Fibroblast of upper back skin (primary cell): ENCODE results near the gene HELT.

Source experiments
- DNase-seq: peaks from one replicate; pipeline ENCODE4 v3.0.0-alpha.2; 2013

HELT gene

GRCh38 chr4:185004562-185005218 is 13.6 kb upstream of the HELT start:
- DNase-seq, result no peak

GRCh38 chr4:185005219-185005819 is 13.0 kb upstream of the HELT start:
- peak; percentile 68 for DNase-seq

- no peak for DNase-seq
These were observed 6.9 kb upstream of the HELT start for GRCh38 chr4:185011408-185011807.

GRCh38 chr4:185013417-185014125 is 4.7 kb upstream of the HELT start:
- DNase-seq, result no peak

- DNase-seq, result no peak
These were observed 3.2 kb upstream of the HELT start for GRCh38 chr4:185015108-185015507.

GRCh38 chr4:185016101-185016940 is 2.0 kb upstream of the HELT start:
- no peak for DNase-seq

- no peak for DNase-seq
These were observed 1.1 kb upstream of the HELT start for GRCh38 chr4:185016946-185017758.

GRCh38 chr4:185018834-185019455 is 655 bp downstream of the HELT start:
- DNase-seq, result no peak

- DNase-seq, result no peak
These were observed 1.4 kb downstream of the HELT start for GRCh38 chr4:185019456-185020292.

- no peak for DNase-seq
These were observed 2.1 kb downstream of the HELT start for GRCh38 chr4:185020293-185020808.

- DNase-seq, result no peak
These were observed 2.8 kb downstream of the HELT start for GRCh38 chr4:185020863-185021761.

GRCh38 chr4:185023471-185023870 is 5.2 kb downstream of the HELT start:
- DNase-seq, result no peak

GRCh38 chr4:185028625-185029024 is 10.3 kb downstream of the HELT start:
- no peak for DNase-seq

- no peak for DNase-seq
These were observed 13.3 kb downstream of the HELT start for GRCh38 chr4:185031611-185032010.

- DNase-seq, result no peak
These were observed 14.8 kb downstream of the HELT start for GRCh38 chr4:185033072-185033471.

GRCh38 chr4:185033950-185034349 is 15.7 kb downstream of the HELT start:
- DNase-seq, result no peak

- no peak for DNase-seq
These were observed 17.0 kb downstream of the HELT start for GRCh38 chr4:185035284-185035683.

- DNase-seq, result no peak
These were observed 17.7 kb downstream of the HELT start for GRCh38 chr4:185036019-185036418.

GRCh38 chr4:185036842-185037241 is 18.6 kb downstream of the HELT start:
- DNase-seq, result no peak
